Caco-2 (cell line): ENCODE results near the gene PROSER2. TPM values are rescaled to one million over a fixed set of nuclear protein-coding genes. Genes with fewer than 3 reads are reported as not detected.

ENCODE experiments used
- BruUV-seq: library from RNA; stranded (reverse); fragments of 400-500 nt; replicated peaks from 2 replicates; lab custom pipeline; 2021; lab: Mats Ljungman, UMichigan
- CTCF ChIA-PET: fragments of 300-600 bp; sonication (Branson Sonifier 250); formaldehyde crosslinking; loops from one replicate; lab custom pipeline; 2022; ENCODE audit warnings: antibody characterized with exemption; lab: Charles Lee
- POLR2A ChIA-PET: fragments of 300-600 bp; sonication (Branson Sonifier 250); formaldehyde crosslinking; loops from one replicate; lab custom pipeline; 2022; ENCODE audit warnings: antibody characterized with exemption; lab: Charles Lee
- DNase-seq, 2 experiments: peaks; one replicate each; pipeline versions ENCODE4 v3.0.0 to v3.0.0-alpha.2; 2020 to 2022
- H3K27me3 ChIP-seq: replicated peaks from 2 replicates; pipeline ENCODE4 v1.6.0; 2011; ENCODE audit warnings: low read length; ENCODE audit not compliant: control insufficient read depth, insufficient read depth
- H3K36me3 ChIP-seq: 2 replicates; pipeline ENCODE4 v1.5.1; 2011; ENCODE audit warnings: low read length; ENCODE audit not compliant: control insufficient read depth, insufficient read depth
- H3K4me1 ChIP-seq: fragments of 250-450 bp; sonication (Bioruptor Pico); 2 replicates; pipeline ENCODE4 v1.5.1; 2020; ENCODE audit warnings: mild to moderate bottlenecking
- H3K4me3 ChIP-seq: 2 replicates; pipeline ENCODE4 v1.5.1; 2011; ENCODE audit warnings: low read depth, mild to moderate bottlenecking, control low read depth, low read length
- H3K9me3 ChIP-seq: fragments of 250-450 bp; sonication (Bioruptor Pico); 2 replicates; pipeline ENCODE4 v1.5.1; 2020; ENCODE audit warnings: mild to moderate bottlenecking, moderate library complexity
- H3K27ac Mint-ChIP-seq: one replicate; pipeline ENCODE4 v1.8.0; 2022; ENCODE audit warnings: mixed read lengths; ENCODE audit not compliant: unreplicated experiment
- H3K27me3 Mint-ChIP-seq: one replicate; pipeline ENCODE4 v1.8.0; 2022; ENCODE audit warnings: mixed read lengths; ENCODE audit not compliant: insufficient read depth, unreplicated experiment
- H3K36me3 Mint-ChIP-seq: one replicate; pipeline ENCODE4 v1.8.0; 2022; ENCODE audit warnings: mild to moderate bottlenecking, mixed read lengths; ENCODE audit not compliant: insufficient read depth, unreplicated experiment
- H3K4me1 Mint-ChIP-seq: one replicate; pipeline ENCODE4 v1.8.0; 2022; ENCODE audit warnings: low read depth, mixed read lengths; ENCODE audit not compliant: unreplicated experiment
- H3K4me3 Mint-ChIP-seq: one replicate; pipeline ENCODE4 v1.8.0; 2022; ENCODE audit warnings: mild to moderate bottlenecking, moderate library complexity, mixed read lengths; ENCODE audit not compliant: unreplicated experiment
- H3K9me3 Mint-ChIP-seq: one replicate; pipeline ENCODE4 v1.8.0; 2022; ENCODE audit warnings: mixed read lengths; ENCODE audit not compliant: unreplicated experiment
- intact Hi-C: fragments of 100-400 bp; cut with micrococcal nuclease; formaldehyde crosslinking; loops from one replicate; pipeline ENCODE4 v1.10.0; 2022; ENCODE audit not compliant: unreplicated experiment
- total RNA-seq: library from RNA; stranded (reverse); gene quantifications from 2 replicates; pipeline ENCODE4 v1.2.3, GENCODE V29; 2022
- TF ChIP-seq, protein P1 (sequence below), 2 experiments: fragments of 200-600 bp in 1 of 2; IDR thresholded peaks; 1 replicate in 1 of 2; 2 replicates in 1 of 2; pipeline versions ENCODE4 v1.5.1 to v1.8.0; 2011 to 2022; ENCODE audit warnings: antibody characterized with exemption in 1 of 2, control low read depth in 1 of 2, inconsistent platforms in 1 of 2, low read depth in 1 of 2, low read length in 1 of 2, mild to moderate bottlenecking in 1 of 2, moderate library complexity in 1 of 2; ENCODE audit not compliant: insufficient read depth in 1 of 2, severe bottlenecking in 1 of 2, unreplicated experiment in 1 of 2

Gene PROSER2
- total RNA-seq, 1 experiment from 2014 or later: 134 TPM

- Mint-ChIP-seq H3K4me1 (peaks cover 13% of the 10 kb centered on the region), H3K36me3 (peaks cover 6% of the 10 kb centered on the region), H3K27ac (no peak overlapping the region), H3K27me3 (no peaks in the 10 kb centered on the region), H3K9me3 (no peaks in the 10 kb centered on the region), H3K4me3 (no peak overlapping the region)
- BruUV-seq: no TSS peak
- POLR2A ChIA-PET: no interaction called here
- H3K9me3 ChIP-seq: no peaks in the 10 kb centered on the region
- H3K4me1 ChIP-seq: peaks cover 13% of the 10 kb centered on the region
- H3K27me3 ChIP-seq: no peaks in the 10 kb centered on the region
- H3K4me3 ChIP-seq: no peak overlapping the region
- DNase-seq: no peak
- TF ChIP-seq, protein P1, sequence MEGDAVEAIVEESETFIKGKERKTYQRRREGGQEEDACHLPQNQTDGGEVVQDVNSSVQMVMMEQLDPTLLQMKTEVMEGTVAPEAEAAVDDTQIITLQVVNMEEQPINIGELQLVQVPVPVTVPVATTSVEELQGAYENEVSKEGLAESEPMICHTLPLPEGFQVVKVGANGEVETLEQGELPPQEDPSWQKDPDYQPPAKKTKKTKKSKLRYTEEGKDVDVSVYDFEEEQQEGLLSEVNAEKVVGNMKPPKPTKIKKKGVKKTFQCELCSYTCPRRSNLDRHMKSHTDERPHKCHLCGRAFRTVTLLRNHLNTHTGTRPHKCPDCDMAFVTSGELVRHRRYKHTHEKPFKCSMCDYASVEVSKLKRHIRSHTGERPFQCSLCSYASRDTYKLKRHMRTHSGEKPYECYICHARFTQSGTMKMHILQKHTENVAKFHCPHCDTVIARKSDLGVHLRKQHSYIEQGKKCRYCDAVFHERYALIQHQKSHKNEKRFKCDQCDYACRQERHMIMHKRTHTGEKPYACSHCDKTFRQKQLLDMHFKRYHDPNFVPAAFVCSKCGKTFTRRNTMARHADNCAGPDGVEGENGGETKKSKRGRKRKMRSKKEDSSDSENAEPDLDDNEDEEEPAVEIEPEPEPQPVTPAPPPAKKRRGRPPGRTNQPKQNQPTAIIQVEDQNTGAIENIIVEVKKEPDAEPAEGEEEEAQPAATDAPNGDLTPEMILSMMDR (IDR thresholded peaks at IDR 0.05; ENCODE audit: insufficient read depth in 1 of 2, low read depth in 1 of 2, low read length in 1 of 2, severe bottlenecking in 1 of 2, unreplicated experiment in 1 of 2): no peak
- CTCF ChIA-PET: no interaction called here
- no peaks in the 10 kb centered on the region for H3K36me3 ChIP-seq
- intact Hi-C loops: no loop called here
These were observed 35.3 kb upstream of the PROSER2 start for GRCh38 chr10:11787846-11788245.

DNA sequence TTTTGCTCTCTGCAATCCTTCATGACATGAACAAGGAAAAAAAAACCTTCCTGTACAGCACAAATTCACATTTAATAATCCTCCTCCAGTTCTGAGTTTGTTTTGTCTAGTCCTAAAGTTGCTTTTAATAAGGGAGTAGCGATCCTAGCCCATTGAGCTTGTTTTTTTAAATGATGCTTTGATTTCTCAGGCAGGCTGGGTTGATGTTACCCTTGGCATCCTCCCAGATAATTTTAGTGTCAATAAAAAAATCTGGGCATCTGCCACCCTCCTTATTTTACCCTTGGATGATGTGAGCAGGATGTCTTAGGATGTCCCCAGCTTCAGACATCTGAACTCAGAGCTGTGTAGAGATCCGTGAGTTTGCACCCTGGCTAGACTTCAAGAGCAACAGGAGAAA lies 33.9 kb upstream of the PROSER2 start:
- intact Hi-C loops: no loop called here
- Mint-ChIP-seq H3K4me3 (no peak overlapping the region), H3K9me3 (no peaks in the 10 kb centered on the region), H3K27me3 (no peaks in the 10 kb centered on the region), H3K27ac (no peak overlapping the region), H3K36me3 (peaks cover 16% of the 10 kb centered on the region), H3K4me1 (peaks cover 24% of the 10 kb centered on the region)
- no TSS peak for BruUV-seq
- no peaks in the 10 kb centered on the region for H3K27me3 ChIP-seq
- DNase-seq: no peak
- TF ChIP-seq, protein P1 (IDR thresholded peaks at IDR 0.05; ENCODE audit: insufficient read depth in 1 of 2, low read depth in 1 of 2, low read length in 1 of 2, severe bottlenecking in 1 of 2, unreplicated experiment in 1 of 2): no peak
- POLR2A ChIA-PET: no interaction called here
- no peaks in the 10 kb centered on the region for H3K9me3 ChIP-seq
- CTCF ChIA-PET: no interaction called here
- no peak overlapping the region for H3K4me3 ChIP-seq
- H3K36me3 ChIP-seq: no peaks in the 10 kb centered on the region
- peaks cover 15% of the 10 kb centered on the region for H3K4me1 ChIP-seq

GRCh38 chr10:11789956-11790355 lies 33.2 kb upstream of the PROSER2 start:
- Mint-ChIP-seq H3K4me1 (peaks cover 26% of the 10 kb centered on the region), H3K4me3 (no peak overlapping the region), H3K27me3 (no peaks in the 10 kb centered on the region), H3K27ac (no peak overlapping the region), H3K9me3 (no peaks in the 10 kb centered on the region), H3K36me3 (peaks cover 16% of the 10 kb centered on the region)
- intact Hi-C loops: loop anchor here (5.0 kb wide), 1 partner anchor 127 kb away; no protein-coding TSS in a partner anchor
- TF ChIP-seq, protein P1 (IDR thresholded peaks at IDR 0.05; ENCODE audit: insufficient read depth in 1 of 2, low read depth in 1 of 2, low read length in 1 of 2, severe bottlenecking in 1 of 2, unreplicated experiment in 1 of 2): no peak
- no TSS peak for BruUV-seq
- no peak overlapping the region for H3K4me3 ChIP-seq
- peaks cover 22% of the 10 kb centered on the region for H3K4me1 ChIP-seq
- no peaks in the 10 kb centered on the region for H3K27me3 ChIP-seq
- ChIA-PET CTCF (no interaction called here), POLR2A (no interaction called here)
- H3K9me3 ChIP-seq: no peaks in the 10 kb centered on the region
- H3K36me3 ChIP-seq: no peaks in the 10 kb centered on the region
- DNase-seq: no peak
